Endothelial cell of umbilical vein (primary cell): ENCODE measurements around the gene SLC6A19. TPM values are rescaled to one million over a fixed set of nuclear protein-coding genes. Genes with fewer than 3 reads are reported as not detected.

Experiments
- BruUV-seq: library from RNA; stranded (reverse); fragments of 400-500 nt; replicated peaks from 2 replicates; lab custom pipeline; 2021; lab: Mats Ljungman, UMichigan
- CTCF ChIA-PET: fragments of 300-600, 350-600 bp; sonication (Branson Sonifier 250); formaldehyde crosslinking; loops from one replicate; lab custom pipeline; 2021; ENCODE audit warnings: antibody characterized with exemption, inconsistent platforms; lab: Charles Lee
- POLR2A ChIA-PET: fragments of 300-600, 350-600 bp; sonication (Branson Sonifier 250); formaldehyde crosslinking; loops from one replicate; lab custom pipeline; 2021; ENCODE audit warnings: antibody characterized with exemption, inconsistent platforms; lab: Charles Lee
- DNase-seq: peaks from one replicate; pipeline ENCODE4 v3.0.0-alpha.2; 2011; ENCODE audit warnings: low read depth, low spot score
- FAIRE-seq: peaks from 2 replicates; lab custom pipeline; 2011; peaks lifted over from hg19 to GRCh38; lab: Jason Lieb, UNC
- H2AFZ ChIP-seq: 2 replicates; pipeline ENCODE4 v1.6.0; 2012; ENCODE audit warnings: low read depth, low read length, control low read depth, inconsistent platforms
- H3K27ac ChIP-seq: 2 replicates; pipeline ENCODE4 v1.5.1; 2011; ENCODE audit warnings: low read depth, mild to moderate bottlenecking, control low read depth, low read length, moderate library complexity; ENCODE audit not compliant: insufficient read depth
- H3K27me3 ChIP-seq, 2 experiments: 2 replicates each; pipeline versions ENCODE4 v1.6.0 to v1.6.1; 2011; ENCODE audit warnings: low read length in 2 of 2, mixed read lengths in 1 of 2; ENCODE audit not compliant: control insufficient read depth in 2 of 2, insufficient read depth in 2 of 2
- H3K36me3 ChIP-seq, 2 experiments: 2 replicates in 1 of 2; 3 replicates in 1 of 2; pipeline ENCODE4 v1.5.1; 2011; ENCODE audit warnings: low read length in 2 of 2, mild to moderate bottlenecking in 1 of 2, moderate library complexity in 1 of 2; ENCODE audit not compliant: control insufficient read depth in 2 of 2, insufficient read depth in 2 of 2; ENCODE audit errors: extremely low read depth in 1 of 2
- H3K4me1 ChIP-seq: 3 replicates; pipeline ENCODE4 v1.5.1; 2011; ENCODE audit warnings: mild to moderate bottlenecking, low read length; ENCODE audit not compliant: control insufficient read depth, insufficient read depth; ENCODE audit errors: extremely low read depth
- H3K4me2 ChIP-seq: 2 replicates; pipeline ENCODE4 v1.6.1; 2011; ENCODE audit warnings: low read length, control low read depth, mixed read lengths; ENCODE audit not compliant: insufficient read depth
- H3K4me3 ChIP-seq, 3 experiments: fragments of 200-600 bp in 1 of 3; sonication (generic), shearing (Covaris generic) in 1 of 3; replicated peaks in 1 of 3; 2 replicates each; pipeline ENCODE4 v1.5.1; 2011 to 2016; ENCODE audit warnings: control low read depth in 3 of 3, low read length in 3 of 3, mild to moderate bottlenecking in 2 of 3, inconsistent platforms in 1 of 3, low read depth in 1 of 3, moderate library complexity in 1 of 3; ENCODE audit not compliant: insufficient read depth in 1 of 3
- H3K79me2 ChIP-seq: 2 replicates; pipeline ENCODE4 v1.6.0; 2012; ENCODE audit warnings: low read length, inconsistent platforms; ENCODE audit not compliant: control insufficient read depth, insufficient read depth
- H3K9ac ChIP-seq: replicated peaks from 2 replicates; pipeline ENCODE3; 2011; ENCODE audit warnings: low read length, control low read depth; ENCODE audit not compliant: insufficient read depth; ENCODE audit errors: extremely low read depth
- H3K9me1 ChIP-seq: replicated peaks from 3 replicates; pipeline ENCODE4 v1.6.0; 2011; ENCODE audit warnings: mild to moderate bottlenecking, low read length; ENCODE audit not compliant: control insufficient read depth, insufficient read depth; ENCODE audit errors: extremely low read depth
- H3K9me3 ChIP-seq: replicated peaks from 2 replicates; pipeline ENCODE4 v1.5.1; 2012; ENCODE audit warnings: low read length, inconsistent platforms; ENCODE audit not compliant: control insufficient read depth, insufficient read depth
- H4K20me1 ChIP-seq: replicated peaks from 2 replicates; pipeline ENCODE3; 2011; ENCODE audit warnings: mild to moderate bottlenecking, low read length; ENCODE audit not compliant: control insufficient read depth, insufficient read depth; ENCODE audit errors: extremely low read depth
- EZH2 ChIP-seq: IDR thresholded peaks from 2 replicates; pipeline ENCODE4 v1.6.1; 2012; ENCODE audit warnings: borderline replicate concordance, low read depth, mild to moderate bottlenecking, moderate library complexity, low read length, inconsistent platforms; ENCODE audit not compliant: severe bottlenecking
- FOS ChIP-seq: IDR thresholded peaks from 2 replicates; pipeline ENCODE4 v1.6.1; 2011; ENCODE audit warnings: mild to moderate bottlenecking, low read length, moderate library complexity, borderline replicate concordance; ENCODE audit not compliant: insufficient read depth
- GATA2 ChIP-seq: IDR thresholded peaks from 2 replicates; pipeline ENCODE4 v1.7.0; 2011; ENCODE audit warnings: low read depth, mild to moderate bottlenecking, moderate library complexity, mixed read lengths, low read length; ENCODE audit not compliant: insufficient read length, insufficient read depth
- JUN ChIP-seq: IDR thresholded peaks from 2 replicates; pipeline ENCODE4 v1.6.1; 2011; ENCODE audit warnings: borderline replicate concordance, low read depth; ENCODE audit not compliant: insufficient read length, insufficient read depth
- MYC ChIP-seq: IDR thresholded peaks from one replicate; pipeline ENCODE4 v1.6.1; 2011; ENCODE audit warnings: mild to moderate bottlenecking, low read depth, low read length
- POLR2A ChIP-seq: IDR thresholded peaks from 2 replicates; pipeline ENCODE4 v1.6.1; 2012; ENCODE audit warnings: low read depth, mild to moderate bottlenecking, control low read depth, low read length
- POLR2AphosphoS5 ChIP-seq: IDR thresholded peaks from 2 replicates; pipeline ENCODE4 v1.6.1; 2012; ENCODE audit warnings: low read depth, mild to moderate bottlenecking, control low read depth, low read length, moderate library complexity; ENCODE audit not compliant: insufficient read depth
- dilution Hi-C: fragments of 300-500 bp; cut with MboI; formaldehyde crosslinking; loops from one replicate; pipeline ENCODE4 v1.15.0; 2019; ENCODE audit warnings: low sequenced_read_pairs; ENCODE audit not compliant: extremely low pct_ligation_motif_present
- intact Hi-C: fragments of 100-400 bp; cut with micrococcal nuclease; formaldehyde crosslinking; loops from one replicate; pipeline ENCODE4 v1.10.0; 2022
- polyA plus RNA-seq, 4 experiments: library from polyadenylated mRNA; depleted of rRNA in 3 of 4; stranded (reverse) in 3 of 4; unstranded in 1 of 4; fragments of >200 nt; gene quantifications; 2 replicates each; pipeline versions ENCODE4 v1.2.1 to v1.2.3, GENCODE V29; 2011 to 2012; ENCODE audit warnings: missing spikeins in 1 of 4
- total RNA-seq: library from RNA; stranded (reverse); gene quantifications from 2 replicates; pipeline ENCODE4 v1.2.3, GENCODE V29; 2021
- TF ChIP-seq, protein P1 (sequence below), 2 donors: IDR thresholded peaks; 1 replicate in 1 of 2; 2 replicates in 1 of 2; pipeline ENCODE4 v1.5.1; 2011; ENCODE audit warnings: low read length in 2 of 2, mild to moderate bottlenecking in 2 of 2, moderate library complexity in 2 of 2, control low read depth in 1 of 2, inconsistent platforms in 1 of 2, low read depth in 1 of 2; ENCODE audit not compliant: insufficient read depth in 1 of 2; ENCODE audit errors: extremely low read depth in 1 of 2
- TF ChIP-seq, protein P2 (sequence below): IDR thresholded peaks from 2 replicates; pipeline ENCODE4 v1.6.1; 2011; ENCODE audit not compliant: insufficient read depth, insufficient read length

Gene SLC6A19
- total and polyA plus RNA-seq, 2 donors (not counting 3 experiments of a cell fraction or from before 2014, with no cell fraction given), result not detected

- Histone ChIP-seq H3K27me3 (no peaks in the 10 kb centered on the region), H3K79me2 (no peaks in the 10 kb centered on the region), H3K36me3 (no peaks in the 10 kb centered on the region), H3K4me3 (no peak overlapping the region), H3K9me1 (no peaks in the 10 kb centered on the region), H3K27ac (no peak overlapping the region), H2AFZ (no peak overlapping the region), H3K9me3 (no peaks in the 10 kb centered on the region), H3K4me2 (no peak overlapping the region), H4K20me1 (no peaks in the 10 kb centered on the region), H3K9ac (no peak overlapping the region), H3K4me1 (no peaks in the 10 kb centered on the region)
- ChIA-PET POLR2A (no interaction called here), CTCF (no interaction called here)
- dilution Hi-C loops, result no loop called here
- TF ChIP-seq MYC (no peak), EZH2 (no peak), POLR2AphosphoS5 (no peak), GATA2 (no peak), JUN (no peak), FOS (no peak), POLR2A (no peak)
- TF ChIP-seq, protein P1, sequence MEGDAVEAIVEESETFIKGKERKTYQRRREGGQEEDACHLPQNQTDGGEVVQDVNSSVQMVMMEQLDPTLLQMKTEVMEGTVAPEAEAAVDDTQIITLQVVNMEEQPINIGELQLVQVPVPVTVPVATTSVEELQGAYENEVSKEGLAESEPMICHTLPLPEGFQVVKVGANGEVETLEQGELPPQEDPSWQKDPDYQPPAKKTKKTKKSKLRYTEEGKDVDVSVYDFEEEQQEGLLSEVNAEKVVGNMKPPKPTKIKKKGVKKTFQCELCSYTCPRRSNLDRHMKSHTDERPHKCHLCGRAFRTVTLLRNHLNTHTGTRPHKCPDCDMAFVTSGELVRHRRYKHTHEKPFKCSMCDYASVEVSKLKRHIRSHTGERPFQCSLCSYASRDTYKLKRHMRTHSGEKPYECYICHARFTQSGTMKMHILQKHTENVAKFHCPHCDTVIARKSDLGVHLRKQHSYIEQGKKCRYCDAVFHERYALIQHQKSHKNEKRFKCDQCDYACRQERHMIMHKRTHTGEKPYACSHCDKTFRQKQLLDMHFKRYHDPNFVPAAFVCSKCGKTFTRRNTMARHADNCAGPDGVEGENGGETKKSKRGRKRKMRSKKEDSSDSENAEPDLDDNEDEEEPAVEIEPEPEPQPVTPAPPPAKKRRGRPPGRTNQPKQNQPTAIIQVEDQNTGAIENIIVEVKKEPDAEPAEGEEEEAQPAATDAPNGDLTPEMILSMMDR (IDR thresholded peaks at IDR 0.05; ENCODE audit: extremely low read depth in 1 of 2, insufficient read depth in 1 of 2, low read depth in 1 of 2, low read length in 2 of 2), result no peak
- TF ChIP-seq, protein P2, sequence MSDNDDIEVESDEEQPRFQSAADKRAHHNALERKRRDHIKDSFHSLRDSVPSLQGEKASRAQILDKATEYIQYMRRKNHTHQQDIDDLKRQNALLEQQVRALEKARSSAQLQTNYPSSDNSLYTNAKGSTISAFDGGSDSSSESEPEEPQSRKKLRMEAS, result no peak
- DNase-seq (no peak), FAIRE-seq (no peak)
- BruUV-seq, result no TSS peak
- intact Hi-C loops, result no loop called here
Observed at GRCh38 chr5:1220831-1221230, 19.4 kb downstream of the SLC6A19 start.
